GM06990 (cell line): ENCODE results near the gene EHBP1.

Source experiments
- DNase-seq: peaks from one replicate; pipeline ENCODE4 v3.0.0-alpha.2; 2011; ENCODE audit not compliant: insufficient read length; ENCODE audit errors: extremely low read depth
- H3K27me3 ChIP-seq: replicated peaks from 2 replicates; pipeline ENCODE4 v1.6.0; 2011; ENCODE audit warnings: low read length; ENCODE audit not compliant: control insufficient read depth, insufficient read depth
- H3K36me3 ChIP-seq: 2 replicates; pipeline ENCODE4 v1.5.1; 2011; ENCODE audit warnings: low read length; ENCODE audit not compliant: control insufficient read depth, insufficient read depth
- H3K4me3 ChIP-seq: replicated peaks from 2 replicates; pipeline ENCODE4 v1.5.1; 2011; ENCODE audit warnings: low read depth, mild to moderate bottlenecking, control low read depth, low read length
- TF ChIP-seq, protein P1 (sequence below): IDR thresholded peaks from 2 replicates; pipeline ENCODE4 v1.5.1; 2011; ENCODE audit warnings: low read length, control low read depth, mild to moderate bottlenecking, inconsistent platforms; ENCODE audit not compliant: insufficient read depth, poor library complexity, severe bottlenecking

The EHBP1 gene

DNA sequence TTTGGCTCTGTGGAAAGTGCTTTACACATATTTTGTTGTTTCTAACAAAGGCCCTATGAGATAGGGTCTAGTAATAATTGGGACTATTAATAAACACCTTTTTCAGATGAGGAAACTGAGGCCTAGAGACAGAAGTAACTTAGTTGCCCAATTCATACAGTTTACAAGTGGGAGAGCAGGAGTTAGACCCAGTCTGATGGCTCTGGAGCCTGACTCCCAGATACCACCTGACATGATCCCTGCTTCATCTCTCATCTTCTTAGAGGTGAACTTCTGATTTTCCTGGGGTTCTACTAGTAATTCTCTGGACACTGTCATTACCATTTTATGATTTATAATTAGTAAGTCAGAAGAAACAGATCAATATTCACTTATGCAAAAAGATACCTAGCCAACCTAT is 296.1 kb downstream of the EHBP1 start:
- H3K36me3 ChIP-seq, result no peaks in the 10 kb centered on the region

DNA sequence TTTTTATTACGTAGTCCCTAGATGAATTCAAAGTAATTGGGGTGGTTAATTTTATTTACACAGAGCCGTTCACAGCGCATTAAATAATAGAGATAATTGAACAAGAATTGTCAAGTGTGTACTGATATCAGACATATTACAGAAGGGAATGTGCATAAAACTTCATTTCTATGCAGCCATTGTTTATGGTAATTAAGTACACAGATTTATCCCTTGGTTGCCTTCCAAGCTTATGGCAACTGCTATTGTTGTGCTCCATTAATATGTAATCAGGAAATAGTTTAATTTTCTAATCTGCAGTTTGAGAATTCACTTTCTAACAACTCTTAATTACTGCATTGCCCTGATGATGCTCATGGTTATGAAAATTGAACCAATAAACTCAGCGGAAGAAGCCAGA is 297.8 kb downstream of the EHBP1 start:
- TF ChIP-seq, protein P1, sequence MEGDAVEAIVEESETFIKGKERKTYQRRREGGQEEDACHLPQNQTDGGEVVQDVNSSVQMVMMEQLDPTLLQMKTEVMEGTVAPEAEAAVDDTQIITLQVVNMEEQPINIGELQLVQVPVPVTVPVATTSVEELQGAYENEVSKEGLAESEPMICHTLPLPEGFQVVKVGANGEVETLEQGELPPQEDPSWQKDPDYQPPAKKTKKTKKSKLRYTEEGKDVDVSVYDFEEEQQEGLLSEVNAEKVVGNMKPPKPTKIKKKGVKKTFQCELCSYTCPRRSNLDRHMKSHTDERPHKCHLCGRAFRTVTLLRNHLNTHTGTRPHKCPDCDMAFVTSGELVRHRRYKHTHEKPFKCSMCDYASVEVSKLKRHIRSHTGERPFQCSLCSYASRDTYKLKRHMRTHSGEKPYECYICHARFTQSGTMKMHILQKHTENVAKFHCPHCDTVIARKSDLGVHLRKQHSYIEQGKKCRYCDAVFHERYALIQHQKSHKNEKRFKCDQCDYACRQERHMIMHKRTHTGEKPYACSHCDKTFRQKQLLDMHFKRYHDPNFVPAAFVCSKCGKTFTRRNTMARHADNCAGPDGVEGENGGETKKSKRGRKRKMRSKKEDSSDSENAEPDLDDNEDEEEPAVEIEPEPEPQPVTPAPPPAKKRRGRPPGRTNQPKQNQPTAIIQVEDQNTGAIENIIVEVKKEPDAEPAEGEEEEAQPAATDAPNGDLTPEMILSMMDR, result no peak
- Histone ChIP-seq H3K36me3 (no peaks in the 10 kb centered on the region), H3K4me3 (no peak overlapping the region), H3K27me3 (no peaks in the 10 kb centered on the region)
- no peak for DNase-seq

More for the DNA sequence above, 296.1 kb downstream of the EHBP1 start:
- TF ChIP-seq, protein P1, result no peak
- no peaks in the 10 kb centered on the region for H3K27me3 ChIP-seq
- H3K4me3 ChIP-seq, result no peak overlapping the region
- no peak for DNase-seq

DNA sequence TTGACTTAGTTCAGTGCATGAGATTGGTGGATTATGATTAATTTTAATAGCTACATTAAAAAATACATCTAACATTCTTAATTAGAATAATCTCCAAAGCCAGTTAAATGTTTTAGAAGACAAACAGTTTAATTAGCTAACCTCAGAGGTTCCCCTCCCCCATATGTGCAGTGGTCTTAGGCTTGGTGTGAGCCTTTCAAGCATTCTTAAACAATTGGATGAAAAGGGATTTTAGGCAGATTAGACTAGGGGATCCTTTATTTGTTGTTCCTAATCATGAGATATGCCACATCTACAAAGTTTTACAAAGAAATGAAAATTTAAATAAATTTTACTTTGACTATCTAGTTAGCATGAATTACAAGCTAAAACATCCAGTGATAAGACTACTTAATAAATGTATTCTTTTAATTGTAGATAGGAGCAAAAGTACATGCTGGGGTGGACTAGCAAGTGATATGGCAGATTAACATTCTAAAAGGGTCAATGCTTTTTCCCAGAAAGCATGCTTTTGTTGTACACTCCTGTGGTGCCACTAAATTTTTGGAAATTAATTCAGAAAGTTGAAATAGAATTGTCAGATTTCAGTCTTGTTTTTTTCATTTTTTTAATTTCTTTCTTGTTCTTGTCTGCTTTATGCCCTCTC is 302.4 kb downstream of the EHBP1 start:
- DNase-seq, result no peak
- TF ChIP-seq, protein P1, result no peak
- no peak overlapping the region for H3K4me3 ChIP-seq
- no peaks in the 10 kb centered on the region for H3K27me3 ChIP-seq
- H3K36me3 ChIP-seq, result no peaks in the 10 kb centered on the region

DNA sequence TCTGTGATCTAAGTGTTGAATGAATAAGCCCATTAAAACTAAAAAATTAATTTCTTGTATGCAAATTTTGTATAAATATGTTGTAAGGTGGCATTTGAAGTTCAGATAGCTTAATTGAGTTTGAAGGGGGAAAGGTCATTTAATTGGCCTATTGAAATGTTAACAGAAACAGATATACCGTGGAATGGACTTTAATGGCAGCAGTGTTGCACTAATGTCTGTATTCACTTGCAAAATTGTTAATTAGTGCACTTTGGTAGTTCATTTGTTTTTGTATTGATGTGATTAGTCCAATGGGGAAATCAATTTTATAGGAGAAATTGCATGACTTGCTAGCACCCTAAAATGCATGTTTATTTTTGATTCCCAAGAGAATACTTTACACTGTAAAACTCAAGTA is 303.3 kb downstream of the EHBP1 start:
- TF ChIP-seq, protein P1, result no peak
- Histone ChIP-seq H3K4me3 (no peak overlapping the region), H3K27me3 (no peaks in the 10 kb centered on the region), H3K36me3 (no peaks in the 10 kb centered on the region)
- no peak for DNase-seq

DNA sequence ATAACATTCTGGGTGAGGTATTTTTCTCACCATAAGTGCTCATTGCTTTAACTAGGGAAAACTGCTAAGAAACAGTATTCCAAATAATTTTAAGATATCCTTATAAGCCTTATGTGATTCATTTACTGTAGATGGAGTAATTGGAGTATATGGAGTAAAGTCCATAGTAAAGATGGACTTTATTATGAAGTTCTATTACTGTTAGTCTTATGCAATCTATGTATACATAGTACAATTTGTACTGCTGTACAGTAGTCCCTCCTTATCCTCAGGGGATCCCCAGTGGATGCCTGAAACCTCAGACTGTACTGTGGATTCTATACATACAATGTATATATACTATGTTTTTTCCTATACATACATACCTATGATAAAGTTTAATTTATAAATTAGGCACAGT is 304.0 kb downstream of the EHBP1 start:
- DNase-seq, result no peak
- no peaks in the 10 kb centered on the region for H3K27me3 ChIP-seq
- H3K36me3 ChIP-seq, result no peaks in the 10 kb centered on the region
- H3K4me3 ChIP-seq, result no peak overlapping the region
- TF ChIP-seq, protein P1, result no peak

DNA sequence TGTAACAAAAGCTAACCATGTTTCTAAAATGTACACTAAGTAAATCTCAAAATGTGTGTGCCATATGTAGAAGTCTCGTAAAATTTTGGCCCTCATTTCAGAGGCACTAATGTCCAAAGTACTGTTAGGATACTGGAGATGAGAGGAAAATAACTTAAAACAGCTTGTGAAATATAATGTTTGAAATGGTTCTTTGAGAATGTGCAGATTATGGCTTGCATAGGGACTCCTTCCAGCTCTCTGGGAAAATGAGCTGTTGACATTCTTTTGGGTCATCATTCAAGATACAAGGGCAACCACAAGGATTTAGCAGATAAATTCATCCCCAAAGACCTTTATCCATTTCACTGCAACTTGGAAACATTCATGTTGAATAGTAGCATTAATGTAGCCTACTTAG is 307.0 kb downstream of the EHBP1 start:
- DNase-seq, result no peak
- Histone ChIP-seq H3K36me3 (no peaks in the 10 kb centered on the region), H3K27me3 (no peaks in the 10 kb centered on the region), H3K4me3 (no peak overlapping the region)
- TF ChIP-seq, protein P1, result no peak
